Eye (tissue), 1 donor: Measurements from ENCODE around the gene PSD4.

ENCODE experiments used
- DNase-seq: peaks from one replicate; pipeline ENCODE4 v3.0.0-alpha.2; 2015

PSD4 gene

DNA sequence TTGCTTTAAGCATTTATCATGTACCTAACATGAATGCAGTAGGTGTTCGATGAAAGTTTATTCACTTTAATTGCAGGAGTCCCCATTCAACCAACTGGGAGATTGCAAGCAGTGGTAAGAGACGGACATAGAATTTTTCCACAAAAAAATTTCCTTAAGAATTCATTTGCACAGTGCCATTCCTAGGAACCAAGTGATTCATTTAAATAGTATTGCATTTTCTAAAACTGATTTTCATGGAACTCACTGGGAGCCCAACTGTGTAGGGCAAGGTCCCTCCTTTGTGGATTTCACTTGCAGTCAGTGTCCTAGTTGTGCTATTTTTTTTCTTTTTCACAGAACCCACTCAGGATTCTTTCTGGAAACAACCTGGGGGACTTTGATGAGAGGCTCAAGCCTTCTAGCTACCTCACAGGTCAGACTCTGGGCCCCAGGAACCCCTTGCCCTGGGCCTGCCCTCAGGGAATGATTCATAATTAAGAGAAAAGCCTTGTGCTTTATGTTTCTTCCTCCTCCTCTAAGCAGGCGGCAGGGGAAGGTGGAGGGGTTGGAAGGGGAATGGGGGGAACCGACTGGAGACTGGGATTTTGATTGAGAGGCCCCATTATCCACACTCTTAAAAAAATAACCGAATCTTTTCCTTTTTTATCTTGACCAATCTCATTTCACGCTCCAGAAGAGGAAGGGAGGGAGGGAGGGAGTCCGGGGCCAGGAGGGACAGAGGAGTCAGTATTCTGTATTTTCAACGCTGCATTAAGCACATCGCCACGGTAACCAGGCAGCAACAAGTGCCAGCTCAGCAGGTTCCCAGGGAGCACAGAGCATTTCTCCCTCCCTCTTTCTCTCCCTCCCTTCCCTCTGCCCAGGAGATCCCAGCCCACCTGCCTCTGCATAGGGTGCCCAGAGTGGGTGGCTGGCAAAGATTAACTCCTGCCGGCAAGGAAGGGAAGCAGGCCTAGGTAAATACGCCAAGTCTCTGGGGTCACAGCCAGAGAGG, 51.8 kb downstream of the PSD4 start:
- DNase-seq = peak; percentile 93

DNA sequence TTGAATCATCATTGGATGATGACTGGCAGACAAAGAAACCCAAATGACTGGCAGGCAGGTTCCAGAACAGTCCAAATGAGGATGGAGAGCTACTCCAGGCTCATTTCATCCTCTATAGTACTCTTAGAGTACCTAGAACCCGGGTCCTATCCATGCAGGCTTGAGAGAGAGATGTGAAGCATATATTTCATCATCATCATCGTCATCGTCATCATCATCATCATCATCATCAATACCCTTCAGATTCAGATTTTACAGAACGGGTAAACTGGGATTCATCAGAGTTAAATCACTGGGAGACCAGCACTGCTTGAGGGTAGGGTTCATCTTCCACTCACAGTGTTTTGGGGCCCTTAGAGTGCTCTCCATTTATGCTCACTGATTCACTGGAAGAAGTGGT, 52.7 kb downstream of the PSD4 start:
- DNase-seq = no peak

DNA sequence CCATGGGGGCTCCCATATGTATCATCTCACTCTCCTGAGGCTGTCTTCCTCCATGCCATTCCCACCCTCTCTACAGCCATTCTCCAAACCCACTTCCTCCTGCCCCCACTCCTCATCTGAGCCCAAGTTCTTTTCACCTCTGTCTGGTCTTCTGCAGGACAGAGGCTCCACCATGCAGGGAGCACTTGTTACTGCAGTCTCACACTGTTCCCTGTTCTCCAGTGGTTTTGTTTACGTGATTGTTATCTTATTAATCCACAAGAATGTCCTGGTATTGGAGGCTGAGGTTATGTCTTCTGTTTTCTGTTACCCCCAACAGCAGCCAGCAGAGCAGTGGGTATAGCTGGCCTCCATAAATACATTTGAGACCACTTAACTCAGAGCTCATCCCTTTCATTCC, 53.5 kb downstream of the PSD4 start:
- DNase-seq = no peak

- DNase-seq = no peak
Observed at GRCh38 chr2:113227698-113228097, 53.9 kb downstream of the PSD4 start.

GRCh38 chr2:113228351-113228750, 54.6 kb downstream of the PSD4 start:
- no peak for DNase-seq

DNA sequence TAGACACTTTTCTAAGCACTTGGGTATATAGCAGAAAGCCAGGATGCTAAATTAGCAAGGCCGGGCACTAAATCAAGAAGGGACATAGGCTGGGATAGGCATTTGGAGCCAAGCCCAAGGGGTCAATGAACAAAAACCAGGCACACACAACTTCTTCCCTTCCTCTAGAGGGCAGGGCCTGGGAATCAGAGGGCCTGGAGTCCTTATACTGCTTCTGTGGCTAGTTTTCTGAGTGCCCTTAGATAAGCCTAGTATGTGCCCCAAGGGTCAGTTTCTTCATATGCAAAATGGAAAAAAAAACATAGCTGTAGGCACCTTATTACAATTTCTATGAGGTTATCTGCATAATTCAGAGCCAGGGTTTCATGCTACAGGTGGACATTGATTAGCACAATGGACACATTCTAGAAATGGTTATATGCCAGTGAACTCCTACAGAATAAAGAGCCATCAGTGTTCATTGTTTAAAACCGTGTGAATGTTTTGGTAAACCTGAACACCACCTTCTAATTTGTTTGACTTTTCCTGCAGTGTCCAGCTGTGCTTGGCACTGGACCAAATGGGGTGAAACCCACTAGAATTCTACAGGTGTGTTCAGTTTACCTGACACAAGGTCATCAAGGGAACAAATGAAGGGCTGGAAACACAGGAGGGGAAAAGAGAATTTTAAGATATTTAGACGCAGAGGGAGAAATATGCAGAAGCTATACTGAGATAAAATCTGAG, 55.4 kb downstream of the PSD4 start:
- DNase-seq = no peak

- no peak for DNase-seq
Observed at GRCh38 chr2:113229795-113230194, 56.0 kb downstream of the PSD4 start.

- no peak for DNase-seq
Observed at GRCh38 chr2:113230531-113230930, 56.8 kb downstream of the PSD4 start.

DNA sequence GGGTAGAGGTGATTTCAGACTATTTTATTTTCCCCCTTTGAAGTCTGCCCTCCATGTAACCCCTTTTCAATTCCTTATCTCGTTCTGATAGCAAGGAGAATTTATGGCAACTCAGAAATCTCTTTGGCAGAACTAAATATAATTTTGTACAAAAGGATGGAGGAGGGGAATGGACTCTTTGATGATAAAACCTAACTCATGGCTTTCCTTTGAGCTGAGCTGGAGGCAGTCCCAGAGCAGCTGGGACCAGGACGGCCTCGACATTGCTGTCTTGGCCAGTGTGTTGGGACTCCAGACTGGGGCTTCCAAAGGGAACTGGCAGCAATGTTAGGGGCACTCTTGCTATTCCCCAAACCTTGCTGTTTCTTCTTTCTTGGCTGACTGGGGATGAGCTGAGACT, 57.3 kb downstream of the PSD4 start:
- DNase-seq = no peak

GRCh38 chr2:113232123-113232522, 58.4 kb downstream of the PSD4 start:
- no peak for DNase-seq

- no peak for DNase-seq
Observed at GRCh38 chr2:113232740-113233139, 59.0 kb downstream of the PSD4 start.

- no peak for DNase-seq
Observed at GRCh38 chr2:113233593-113234550, 60.1 kb downstream of the PSD4 start.

- DNase-seq = no peak
Observed at GRCh38 chr2:113234721-113235346, 61.1 kb downstream of the PSD4 start.

DNA sequence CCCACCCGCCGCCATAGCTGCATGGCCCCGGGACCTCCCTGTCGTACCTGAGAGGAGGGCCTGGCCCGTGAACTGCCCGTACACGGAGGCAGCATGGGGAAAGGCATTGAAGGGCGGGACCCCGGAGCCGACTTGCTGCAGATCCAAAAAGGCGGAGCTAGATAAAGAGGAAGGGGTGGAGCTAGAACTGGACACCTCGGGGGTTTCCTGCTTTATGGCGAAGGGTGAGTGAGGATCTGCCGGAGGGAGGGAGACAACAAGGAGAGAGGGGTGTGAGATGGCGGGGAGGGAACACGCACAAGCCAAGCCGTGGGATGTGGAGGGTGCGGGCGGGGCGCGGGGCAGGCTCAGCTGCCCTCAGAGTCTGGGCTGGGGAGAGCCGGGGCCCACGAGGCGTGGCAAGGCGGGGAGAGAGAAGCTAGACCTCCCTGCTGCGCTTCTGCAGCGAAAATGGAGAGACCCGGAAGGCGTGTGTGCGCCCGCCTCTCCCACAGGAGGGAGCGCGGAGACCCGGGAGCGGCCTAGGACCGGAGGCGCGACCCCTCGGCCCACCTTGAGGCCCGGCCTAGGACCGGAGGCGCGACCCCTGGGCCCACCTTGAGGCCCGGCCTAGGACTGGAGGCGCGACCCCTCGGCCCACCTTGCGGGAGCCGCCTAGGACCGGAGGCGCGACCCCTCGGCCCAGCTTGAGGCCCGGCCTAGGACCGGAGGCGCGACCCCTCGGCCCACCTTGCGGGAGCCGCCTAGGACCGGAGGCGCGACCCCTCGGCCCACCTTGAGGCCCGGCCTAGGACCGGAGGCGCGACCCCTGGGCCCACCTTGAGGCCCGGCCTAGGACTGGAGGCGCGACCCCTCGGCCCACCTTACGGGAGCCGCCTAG, 61.8 kb downstream of the PSD4 start:
- peak; percentile 79 for DNase-seq

- DNase-seq = no peak
Observed at GRCh38 chr2:113236367-113237159, 62.8 kb downstream of the PSD4 start.

GRCh38 chr2:113237604-113238160, 63.9 kb downstream of the PSD4 start:
- no peak for DNase-seq

DNA sequence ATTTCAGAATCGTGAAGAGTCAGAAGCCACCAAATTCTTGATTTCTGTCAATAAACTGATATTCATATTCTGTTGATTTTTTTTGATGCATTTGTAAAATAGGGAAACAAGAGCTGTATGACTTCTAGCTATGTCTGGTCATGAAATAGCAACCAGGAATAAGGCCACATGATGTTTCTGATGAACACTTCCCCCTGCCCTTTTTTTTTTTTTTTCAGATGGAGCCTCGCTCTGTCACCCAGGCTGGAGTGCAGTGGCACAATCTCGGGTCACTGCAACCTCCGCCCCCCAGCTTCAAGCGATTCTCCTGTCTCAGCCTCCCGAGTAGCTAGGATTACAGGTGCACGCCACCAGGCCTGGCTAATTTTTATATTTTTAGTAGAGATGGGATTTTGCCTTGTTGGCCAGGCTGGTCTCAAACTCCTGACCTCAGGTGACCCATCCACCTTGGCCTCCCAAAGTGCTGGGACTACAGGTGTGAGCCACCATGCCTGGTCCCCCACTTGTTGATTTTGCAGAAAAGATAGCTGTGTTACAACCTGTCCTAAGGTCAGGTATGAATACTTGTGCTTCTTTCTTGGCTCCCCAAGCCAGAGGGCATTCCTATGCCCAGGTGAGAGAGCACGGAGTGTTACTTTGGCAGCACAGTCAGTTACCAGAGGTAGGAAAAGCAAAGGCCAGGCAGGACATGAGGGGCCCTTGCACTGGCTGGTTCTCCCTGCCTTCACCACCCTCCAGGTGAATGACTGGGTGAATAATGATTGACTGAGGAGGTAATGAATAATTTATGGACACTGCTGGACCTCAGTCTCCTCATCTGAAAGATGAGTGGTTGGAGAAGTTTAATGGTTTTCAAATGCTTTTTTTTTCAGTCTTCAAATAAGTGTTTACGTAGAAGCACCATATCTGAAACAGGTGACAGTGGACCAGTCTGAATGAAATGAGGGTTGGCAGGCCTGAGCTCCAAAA, 65.4 kb downstream of the PSD4 start:
- no peak for DNase-seq

- peak; percentile 38 for DNase-seq
Observed at GRCh38 chr2:113240150-113240914, 66.6 kb downstream of the PSD4 start.
